Epithelial cell of proximal tubule (primary cell): ENCODE results near the gene SEMA3B. TPM values are rescaled to one million over a fixed set of nuclear protein-coding genes. Genes with fewer than 3 reads are reported as not detected.
"Not testable (repeated sequence)": the region's sequence is repeated elsewhere in the genome, so short reads cannot be mapped to it uniquely, and the experiment has no call there.

Experiments used
- DNase-seq: peaks from one replicate; pipeline ENCODE4 v3.0.0-alpha.2; 2011; ENCODE audit warnings: low read depth
- H3K4me3 ChIP-seq: 2 replicates; pipeline ENCODE4 v1.5.1; 2011; ENCODE audit warnings: low read depth, mild to moderate bottlenecking, low read length
- total RNA-seq: library from RNA; depleted of rRNA; stranded (reverse); fragments of >200 nt; gene quantifications from 2 replicates; pipeline ENCODE4 v1.2.3, GENCODE V29; 2015
- TF ChIP-seq, protein P1 (sequence below): conservative IDR thresholded peaks from 2 replicates; pipeline ENCODE4 v1.5.1; 2012; ENCODE audit warnings: low read depth, mild to moderate bottlenecking, low read length

Gene SEMA3B
- total RNA-seq, 1 donor from 2014 or later: 29.5 TPM

DNA sequence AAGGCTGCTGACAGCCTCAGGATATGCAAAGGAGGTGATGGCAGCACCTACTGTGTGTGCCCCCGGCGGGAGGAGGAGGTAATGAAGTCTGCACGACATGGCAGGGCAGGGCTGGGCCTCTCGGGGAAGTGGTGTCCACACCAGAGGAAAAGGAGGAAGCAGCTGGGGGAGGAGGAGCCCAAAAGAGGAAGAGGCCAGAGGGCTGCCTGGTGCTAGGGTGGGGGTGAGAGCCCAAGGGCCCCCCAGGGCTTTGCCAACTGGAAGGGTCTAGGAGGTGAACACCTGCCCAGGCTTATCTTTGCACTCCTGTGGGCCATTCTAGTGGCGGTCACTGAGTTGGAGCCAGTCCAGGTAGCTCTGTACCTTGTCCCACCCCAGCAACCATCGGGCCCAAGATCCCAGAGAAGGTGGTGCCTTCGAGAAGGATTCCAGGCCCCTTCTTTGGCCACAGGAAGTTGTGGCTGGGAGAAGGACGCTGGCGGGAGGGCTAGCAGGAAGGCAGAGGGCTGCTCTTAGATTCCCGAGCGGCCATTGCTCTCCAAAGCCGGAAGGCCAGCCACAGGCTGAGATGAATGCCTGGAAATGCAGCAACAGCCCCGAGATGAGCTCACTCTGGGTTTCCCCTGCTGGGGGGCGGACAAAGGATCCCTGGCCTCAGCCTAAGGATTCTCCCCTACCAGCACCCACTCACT, 25.9 kb upstream of the SEMA3B start:
- DNase-seq: no peak
- H3K4me3 ChIP-seq: peak overlapping the region; percentile 8
- TF ChIP-seq, protein P1, sequence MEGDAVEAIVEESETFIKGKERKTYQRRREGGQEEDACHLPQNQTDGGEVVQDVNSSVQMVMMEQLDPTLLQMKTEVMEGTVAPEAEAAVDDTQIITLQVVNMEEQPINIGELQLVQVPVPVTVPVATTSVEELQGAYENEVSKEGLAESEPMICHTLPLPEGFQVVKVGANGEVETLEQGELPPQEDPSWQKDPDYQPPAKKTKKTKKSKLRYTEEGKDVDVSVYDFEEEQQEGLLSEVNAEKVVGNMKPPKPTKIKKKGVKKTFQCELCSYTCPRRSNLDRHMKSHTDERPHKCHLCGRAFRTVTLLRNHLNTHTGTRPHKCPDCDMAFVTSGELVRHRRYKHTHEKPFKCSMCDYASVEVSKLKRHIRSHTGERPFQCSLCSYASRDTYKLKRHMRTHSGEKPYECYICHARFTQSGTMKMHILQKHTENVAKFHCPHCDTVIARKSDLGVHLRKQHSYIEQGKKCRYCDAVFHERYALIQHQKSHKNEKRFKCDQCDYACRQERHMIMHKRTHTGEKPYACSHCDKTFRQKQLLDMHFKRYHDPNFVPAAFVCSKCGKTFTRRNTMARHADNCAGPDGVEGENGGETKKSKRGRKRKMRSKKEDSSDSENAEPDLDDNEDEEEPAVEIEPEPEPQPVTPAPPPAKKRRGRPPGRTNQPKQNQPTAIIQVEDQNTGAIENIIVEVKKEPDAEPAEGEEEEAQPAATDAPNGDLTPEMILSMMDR: no peak

DNA sequence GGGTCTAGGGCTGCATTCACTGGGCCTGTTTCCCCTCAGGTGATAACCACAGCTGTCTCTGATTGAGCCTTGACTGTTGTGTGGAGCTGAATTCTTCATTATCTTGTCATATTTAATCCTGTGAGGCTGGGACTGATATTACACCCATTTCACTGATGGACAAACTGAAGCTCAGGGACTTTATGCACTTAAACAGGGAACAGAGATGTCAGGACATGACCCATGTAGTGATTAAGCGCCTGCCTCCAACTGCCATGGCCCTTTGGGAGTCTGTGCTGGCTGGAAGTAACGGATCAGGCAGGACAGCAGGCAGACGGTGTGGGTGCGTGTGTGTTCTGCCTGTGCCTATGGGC, 25.4 kb upstream of the SEMA3B start:
- H3K4me3 ChIP-seq: no peak overlapping the region
- no peak for DNase-seq
- TF ChIP-seq, protein P1: no peak

DNA sequence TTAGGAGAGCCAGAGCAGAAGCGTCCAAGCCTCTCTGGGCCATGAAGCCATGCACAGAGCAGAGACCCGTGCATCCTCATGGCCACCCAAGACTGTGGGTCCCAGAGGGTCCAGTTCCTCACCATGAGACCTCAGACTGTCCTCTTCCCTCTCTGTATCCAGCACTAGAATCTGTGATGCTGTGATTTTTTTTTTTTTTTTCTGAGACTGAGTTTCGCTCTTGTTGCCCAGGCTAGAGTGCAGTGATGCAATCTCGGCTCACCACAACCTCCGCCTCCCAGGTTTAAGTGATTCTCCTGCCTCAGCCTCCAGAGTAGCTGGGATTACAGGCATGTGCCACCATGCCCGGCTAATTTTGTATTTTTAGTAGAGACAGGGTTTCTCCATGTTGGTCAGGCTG, 24.1 kb upstream of the SEMA3B start:
- H3K4me3 ChIP-seq, DNase-seq: not testable (repeated sequence)

DNA sequence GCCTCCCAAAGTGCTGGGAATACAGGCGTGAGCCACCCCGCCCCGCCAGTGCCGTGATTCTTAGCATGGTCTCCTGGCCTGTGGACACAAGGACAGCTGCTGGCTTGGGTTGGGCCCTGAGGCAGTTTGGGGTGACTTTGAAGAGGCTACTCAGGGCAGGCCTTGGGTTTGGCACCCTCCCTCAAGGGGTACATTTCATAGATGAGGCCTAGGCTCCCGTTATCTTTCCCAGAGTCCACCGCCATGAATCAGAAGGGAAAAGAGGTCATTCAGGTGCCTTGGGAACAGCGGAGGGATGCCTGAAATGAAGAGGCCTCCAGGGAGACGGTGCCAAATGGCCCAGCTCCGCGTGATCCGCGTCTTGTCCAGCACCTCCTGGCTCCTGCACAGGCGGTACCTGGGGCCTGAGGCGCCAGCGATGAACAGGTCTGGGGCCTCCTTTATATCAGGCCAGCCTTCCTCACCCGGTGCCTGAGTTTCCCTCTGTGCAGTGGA, 23.6 kb upstream of the SEMA3B start:
- TF ChIP-seq, protein P1: no peak
- DNase-seq: no peak
- peak overlapping the region; percentile 54 for H3K4me3 ChIP-seq

DNA sequence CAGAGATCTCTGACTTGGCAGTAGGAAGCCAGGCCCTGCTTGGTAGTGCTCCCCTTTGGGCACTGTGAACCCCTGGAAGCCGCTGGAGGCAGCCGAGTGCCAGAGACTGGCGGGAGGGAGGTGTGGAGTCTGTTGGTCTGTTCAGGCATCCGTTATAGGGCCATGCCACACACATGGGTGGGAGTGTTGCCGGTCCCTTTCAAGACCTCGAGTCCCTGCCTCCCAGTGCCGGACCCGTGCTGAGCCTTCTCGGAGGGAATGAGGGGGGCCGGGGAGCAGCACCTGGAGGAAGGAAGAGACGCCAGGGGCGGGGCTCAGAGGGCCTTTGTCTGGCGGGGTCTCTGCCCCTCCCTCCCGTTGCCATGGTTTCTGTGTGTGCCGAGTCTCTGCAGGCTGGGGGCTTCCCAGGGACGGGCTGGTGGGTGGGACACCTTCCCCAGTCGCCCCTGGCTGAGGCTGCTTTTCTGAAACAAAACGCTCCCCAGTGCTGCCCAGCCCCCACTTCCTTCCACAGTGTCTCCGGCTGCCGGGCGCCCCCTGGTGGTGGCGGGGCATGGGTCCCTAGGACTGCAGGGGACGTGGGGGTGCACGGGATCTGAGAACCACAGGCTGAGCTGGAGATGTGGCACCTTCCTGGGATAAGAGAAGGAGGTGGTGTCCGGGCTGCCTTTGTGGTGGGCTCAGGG, 23.0 kb upstream of the SEMA3B start:
- DNase-seq: no peak
- TF ChIP-seq, protein P1: peak; percentile 95
- H3K4me3 ChIP-seq: peak overlapping the region; percentile 54

DNA sequence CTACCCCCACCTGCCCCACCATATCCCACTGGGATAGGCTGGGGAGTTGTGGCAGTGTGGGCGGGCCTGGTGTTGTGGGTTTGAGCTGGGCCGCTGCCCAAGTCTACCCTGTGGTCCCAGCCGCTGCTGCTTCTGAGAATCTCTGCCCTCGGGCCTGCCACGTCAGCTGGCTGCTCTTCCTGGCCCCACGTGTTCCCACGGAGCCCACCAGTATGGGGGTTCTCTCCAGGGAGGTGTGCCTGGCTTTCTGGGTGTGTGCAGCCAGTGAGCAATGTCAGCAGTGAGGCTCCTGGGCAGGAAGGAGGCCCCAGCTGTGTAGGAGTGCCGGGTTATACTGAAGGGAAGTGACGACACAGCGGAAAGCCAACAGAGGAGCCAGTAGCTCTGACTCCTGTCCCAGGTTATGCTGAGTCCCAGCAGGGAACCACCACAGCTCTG, 22.4 kb upstream of the SEMA3B start:
- DNase-seq: no peak
- no peak overlapping the region for H3K4me3 ChIP-seq
- TF ChIP-seq, protein P1: no peak

DNA sequence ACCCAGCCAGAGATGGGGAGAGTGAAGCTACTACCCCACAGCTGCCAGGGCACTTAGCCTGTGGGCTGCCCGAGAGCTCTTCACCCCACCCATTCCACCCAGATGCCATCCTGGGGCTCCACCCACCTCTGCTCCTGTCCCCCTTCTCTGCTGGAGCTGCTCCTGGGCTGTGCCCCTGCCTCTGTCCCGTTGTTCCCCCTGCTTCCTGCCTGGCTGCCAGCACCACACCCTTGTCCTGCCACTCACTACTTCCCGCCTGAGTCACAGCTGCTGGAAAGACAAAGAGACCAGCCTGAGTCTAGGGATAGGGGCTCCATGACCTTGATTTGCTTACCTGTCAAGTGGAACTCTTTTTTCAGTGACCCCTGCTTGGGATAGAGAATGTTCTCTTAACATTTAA, 20.6 kb upstream of the SEMA3B start:
- TF ChIP-seq, protein P1: no peak
- H3K4me3 ChIP-seq: no peak overlapping the region
- DNase-seq: no peak
